Liver (tissue), 9 donors: ENCODE results near the gene KCNQ1. TPM values are rescaled to one million over a fixed set of nuclear protein-coding genes. Genes with fewer than 3 reads are reported as not detected.

Experiments used
- DNase-seq: peaks from one replicate; pipeline ENCODE4 v3.0.0-alpha.2; 2017; ENCODE audit warnings: low spot score
- H3K27ac ChIP-seq, 2 donors: one replicate each; pipeline ENCODE4 v1.7.0; 2013; ENCODE audit warnings: inconsistent platforms in 2 of 2, low read length in 2 of 2, control low read depth in 1 of 2, low read depth in 1 of 2, mild to moderate bottlenecking in 1 of 2
- H3K27me3 ChIP-seq, 4 donors: one replicate each; pipeline versions ENCODE4 v1.6.1 to v1.7.0; 2013; ENCODE audit warnings: low read length in 3 of 4, inconsistent platforms in 1 of 4, mild to moderate bottlenecking in 1 of 4, moderate library complexity in 1 of 4; ENCODE audit not compliant: control insufficient read depth in 4 of 4, insufficient read depth in 4 of 4
- H3K36me3 ChIP-seq, 4 donors: one replicate each; pipeline versions ENCODE4 v1.6.1 to v1.7.0; 2013; ENCODE audit warnings: low read length in 3 of 4, mild to moderate bottlenecking in 3 of 4, low read depth in 1 of 4, moderate library complexity in 1 of 4; ENCODE audit not compliant: control insufficient read depth in 4 of 4, insufficient read depth in 3 of 4
- H3K4me1 ChIP-seq, 4 donors: one replicate each; pipeline versions ENCODE4 v1.6.1 to v1.7.0; 2013; ENCODE audit warnings: low read length in 3 of 4, mild to moderate bottlenecking in 3 of 4, moderate library complexity in 1 of 4; ENCODE audit not compliant: control insufficient read depth in 4 of 4, insufficient read depth in 4 of 4
- H3K4me3 ChIP-seq, 3 donors: one replicate each; pipeline versions ENCODE4 v1.6.1 to v1.7.0; 2013; ENCODE audit warnings: low read length in 3 of 3, control low read depth in 1 of 3, low read depth in 1 of 3, mild to moderate bottlenecking in 1 of 3
- H3K9ac ChIP-seq, 2 donors: one replicate each; pipeline ENCODE4 v1.7.0; 2013; ENCODE audit warnings: low read length in 2 of 2, mild to moderate bottlenecking in 2 of 2, moderate library complexity in 2 of 2, control low read depth in 1 of 2, low read depth in 1 of 2
- H3K9me3 ChIP-seq, 4 donors: one replicate each; pipeline versions ENCODE4 v1.6.1 to v1.7.0; 2013; ENCODE audit warnings: low read length in 3 of 4; ENCODE audit not compliant: control insufficient read depth in 4 of 4
- FOXA1 ChIP-seq: IDR thresholded peaks from 2 replicates; pipeline ENCODE4 v1.6.1; 2016; ENCODE audit warnings: antibody characterized with exemption
- GABPA ChIP-seq, 2 donors: IDR thresholded peaks in 1 of 2; conservative IDR thresholded peaks in 1 of 2; 2 replicates each; pipeline ENCODE4 v1.6.1; 2016; ENCODE audit warnings: antibody characterized with exemption in 2 of 2, mild to moderate bottlenecking in 1 of 2, moderate library complexity in 1 of 2
- HNF4A ChIP-seq, 2 donors: conservative IDR thresholded peaks; 2 replicates each; pipeline ENCODE4 v1.6.1; 2016; ENCODE audit warnings: antibody characterized with exemption in 2 of 2, mild to moderate bottlenecking in 2 of 2
- HNF4G ChIP-seq: IDR thresholded peaks from 2 replicates; pipeline ENCODE4 v1.6.1; 2016; ENCODE audit warnings: antibody characterized with exemption
- JUND ChIP-seq, 2 donors: IDR thresholded peaks; 2 replicates each; pipeline ENCODE4 v1.6.1; 2016; ENCODE audit warnings: antibody characterized with exemption in 2 of 2
- MAX ChIP-seq: IDR thresholded peaks from 2 replicates; pipeline ENCODE4 v1.6.1; 2016; ENCODE audit warnings: antibody characterized with exemption
- RAD21 ChIP-seq, 2 donors: IDR thresholded peaks; 2 replicates each; pipeline ENCODE4 v1.6.1; 2016; ENCODE audit warnings: antibody characterized with exemption in 2 of 2, mild to moderate bottlenecking in 2 of 2
- REST ChIP-seq: IDR thresholded peaks from 2 replicates; pipeline ENCODE4 v1.6.1; 2016; ENCODE audit warnings: antibody characterized with exemption, mild to moderate bottlenecking
- RXRA ChIP-seq, 2 donors: IDR thresholded peaks; 2 replicates each; pipeline ENCODE4 v1.6.1; 2017 to 2018; ENCODE audit warnings: antibody characterized with exemption in 2 of 2, mild to moderate bottlenecking in 1 of 2
- SP1 ChIP-seq: IDR thresholded peaks from 2 replicates; pipeline ENCODE4 v1.6.1; 2018; ENCODE audit warnings: antibody characterized with exemption, mild to moderate bottlenecking
- ZBTB33 ChIP-seq: IDR thresholded peaks from 2 replicates; pipeline ENCODE4 v1.6.1; 2016; ENCODE audit warnings: antibody characterized with exemption
- WGBS: extraction: QIAGEN DNeasy Blood & Tissue Kit; methylation state at CpG from one replicate; pipeline ENCODE4 v1.1.7; 2013; 5-methylcytosine and 5-hydroxymethylcytosine counted together
- polyA plus RNA-seq, 2 donors: library from polyadenylated mRNA; stranded (reverse) in 1 of 2; unstranded in 1 of 2; fragments of 200-250 nt in 1 of 2; fragments of >200 nt in 1 of 2; fragmentation: Nextera tagmentation in 1 of 2; extraction: Ambion mirVana in 1 of 2; gene quantifications; one replicate each; pipeline versions ENCODE4 v1.2.1 to v1.2.3, GENCODE V29; 2013 to 2015
- total RNA-seq, 2 donors: library from RNA; depleted of rRNA; stranded (reverse); fragments of >200 nt; gene quantifications; one replicate each; pipeline ENCODE4 v1.2.3, GENCODE V29; 2014
- donor health status: healthy.
- donor health status: healthy.
- donor health status: healthy.
- donor health status: healthy.
- donor health status: healthy.

Gene KCNQ1
- total and polyA plus RNA-seq, 4 donors, result 0.31 to 2.2 (median 1.5) TPM

- no peak for TF ChIP-seq MAX
- TF ChIP-seq RXRA (IDR thresholded peaks at IDR 0.05), result no peak
- TF ChIP-seq REST, result no peak
- TF ChIP-seq HNF4A (conservative IDR thresholded peaks at IDR 0.05), result no peak
- no peak for TF ChIP-seq RAD21 (IDR thresholded peaks at IDR 0.05)
- no peak for TF ChIP-seq ZBTB33
- no peak for TF ChIP-seq GABPA (IDR thresholded peaks at IDR 0.05 in 1 of 2, conservative IDR thresholded peaks at IDR 0.05 in 1 of 2)
- no peak for TF ChIP-seq SP1
- H3K27ac ChIP-seq, result no peak overlapping the region
- no peaks in the 10 kb centered on the region for H3K36me3 ChIP-seq
- H3K4me3 ChIP-seq, result no peak overlapping the region
- H3K27me3 ChIP-seq, result no peaks in the 10 kb centered on the region
- DNase-seq, result peak; percentile 16
- no peaks in the 10 kb centered on the region for H3K9me3 ChIP-seq
- no peak overlapping the region for H3K9ac ChIP-seq
- H3K4me1 ChIP-seq, result no peaks in the 10 kb centered on the region
- 80% methylated on average over 15 of the region's 15 CpGs for WGBS
These were observed 79.8 kb downstream of the KCNQ1 start for GRCh38 chr11:2524446-2525165.

GRCh38 chr11:2525166-2525861 lies 80.5 kb downstream of the KCNQ1 start:
- H3K27ac ChIP-seq, result no peak overlapping the region
- no peak overlapping the region for H3K9ac ChIP-seq
- no peak overlapping the region for H3K4me3 ChIP-seq
- no peaks in the 10 kb centered on the region for H3K4me1 ChIP-seq
- TF ChIP-seq JUND (IDR thresholded peaks at IDR 0.05) (no peak), HNF4G (no peak), HNF4A (conservative IDR thresholded peaks at IDR 0.05) (no peak), FOXA1 (no peak), SP1 (no peak), REST (no peak)
- H3K9me3 ChIP-seq, result no peaks in the 10 kb centered on the region
- no peak for DNase-seq
- H3K36me3 ChIP-seq, result no peaks in the 10 kb centered on the region
- WGBS, result 79% methylated on average over 17 of the region's 17 CpGs
- peaks cover 0 to 1% (median 0%) of the 10 kb centered on the region in 4 donors for H3K27me3 ChIP-seq
